Muscle of back (tissue), 13 donors: ENCODE measurements around the gene SGCG. TPM values are rescaled to one million over a fixed set of nuclear protein-coding genes. Genes with fewer than 3 reads are reported as not detected.
"Not testable (repeated sequence)": the region's sequence is repeated elsewhere in the genome, so short reads cannot be mapped to it uniquely, and the experiment has no call there.

Experiments
- DNase-seq, 3 donors: peaks; one replicate each; pipeline versions ENCODE4 v3.0.0 to v3.0.0-alpha.2; 2013
- long read RNA-seq, 9 donors: transcript quantifications; one replicate each; lab custom pipeline, GENCODE V29; 2026
- polyA plus RNA-seq, 10 donors: library from polyadenylated mRNA; unstranded; fragments of 120-200 nt; gene quantifications; one replicate each; pipeline ENCODE4 v1.2.1, GENCODE V29; 2013; ENCODE audit not compliant: insufficient read length in 10 of 10

The SGCG gene
- polyA plus RNA-seq, result 10 to 100 TPM; 40.4 to 74.8 (median 58.9) TPM
- long read RNA-seq, donor 1, transcript SGCG-201 (8 exons, 1,624 nt), result major isoform, 21 of 21 reads
- long read RNA-seq, donor 1, partial matches to known transcripts, result 0 of 21 reads
- long read RNA-seq, donor 1, other reads (novel, unspliced or antisense), result 0 of 21 reads
- long read RNA-seq, donor 2, transcript SGCG-201 (8 exons, 1,624 nt), result major isoform, 15 of 24 reads
- long read RNA-seq, donor 2, partial matches to known transcripts, result 9 of 24 reads
- long read RNA-seq, donor 2, other reads (novel, unspliced or antisense), result 0 of 24 reads
- long read RNA-seq, donor 3, result 0 reads
- long read RNA-seq, donor 4, transcript SGCG-201 (8 exons, 1,624 nt), result major isoform, 11 of 11 reads
- long read RNA-seq, donor 4, partial matches to known transcripts, result 0 of 11 reads
- long read RNA-seq, donor 4, other reads (novel, unspliced or antisense), result 0 of 11 reads
- long read RNA-seq, donor 5, transcript SGCG-201 (8 exons, 1,624 nt), result major isoform, 20 of 20 reads
- long read RNA-seq, donor 5, partial matches to known transcripts, result 0 of 20 reads
- long read RNA-seq, donor 5, other reads (novel, unspliced or antisense), result 0 of 20 reads
- long read RNA-seq, donor 6, transcript SGCG-201 (8 exons, 1,624 nt), result major isoform, 32 of 42 reads
- long read RNA-seq, donor 6, partial matches to known transcripts, result 10 of 42 reads
- long read RNA-seq, donor 6, other reads (novel, unspliced or antisense), result 0 of 42 reads
- long read RNA-seq, donor 7, transcript SGCG-201 (8 exons, 1,624 nt), result major isoform, 8 of 8 reads
- long read RNA-seq, donor 7, partial matches to known transcripts, result 0 of 8 reads
- long read RNA-seq, donor 7, other reads (novel, unspliced or antisense), result 0 of 8 reads
- long read RNA-seq, donor 8, transcript SGCG-201 (8 exons, 1,624 nt), result major isoform, 11 of 16 reads
- long read RNA-seq, donor 8, partial matches to known transcripts, result 5 of 16 reads
- long read RNA-seq, donor 8, other reads (novel, unspliced or antisense), result 0 of 16 reads
- long read RNA-seq, donor 9, partial matches to known transcripts, result 0 of 2 reads
- long read RNA-seq, donor 9, other reads (novel, unspliced or antisense), result 0 of 2 reads

GRCh38 chr13:23180711-23181110 is at the start of gene SGCG:
SGCG (plus strand) TSS chr13:23180979; CDS start chr13:23203695, 22,716 bp downstream.
- peak; percentile 32 to 57 (median 41) for DNase-seq

GRCh38 chr13:23134542-23134941 is 46.2 kb upstream of the SGCG start:
- no peak for DNase-seq

- DNase-seq, result no peak
Measured at GRCh38 chr13:23140492-23140891, 40.3 kb upstream of the SGCG start.

GRCh38 chr13:23141964-23142363 is 38.8 kb upstream of the SGCG start:
- no peak for DNase-seq

GRCh38 chr13:23142607-23143006 is 38.2 kb upstream of the SGCG start:
- not testable (repeated sequence) for DNase-seq

- no peak for DNase-seq
Measured at GRCh38 chr13:23144431-23144830, 36.3 kb upstream of the SGCG start.

- no peak for DNase-seq
Measured at GRCh38 chr13:23146006-23146405, 34.8 kb upstream of the SGCG start.

GRCh38 chr13:23146811-23147625 is 33.8 kb upstream of the SGCG start:
- DNase-seq, result peak in 2 of 3 donors; percentile 29 to 42

GRCh38 chr13:23147827-23148226 is 33.0 kb upstream of the SGCG start:
- DNase-seq, result no peak

GRCh38 chr13:23157781-23158180 is 23.0 kb upstream of the SGCG start:
- no peak for DNase-seq

- DNase-seq, result peak in 2 of 3 donors; percentile 44 to 68
Measured at GRCh38 chr13:23159205-23159759, 21.5 kb upstream of the SGCG start.

GRCh38 chr13:23159760-23160637 is 20.8 kb upstream of the SGCG start:
- peak in 1 of 3 donors; percentile 66 for DNase-seq

GRCh38 chr13:23160638-23161480 is 19.9 kb upstream of the SGCG start:
- DNase-seq, result peak in 1 of 3 donors; percentile 37

GRCh38 chr13:23161481-23161825 is 19.3 kb upstream of the SGCG start:
- no peak for DNase-seq

GRCh38 chr13:23175920-23176319 is 4.9 kb upstream of the SGCG start:
- no peak for DNase-seq

GRCh38 chr13:23182142-23182541 is 1.4 kb downstream of the SGCG start:
- DNase-seq, result no peak

- no peak for DNase-seq
Measured at GRCh38 chr13:23183292-23183691, 2.5 kb downstream of the SGCG start.

GRCh38 chr13:23185542-23185941 is 4.8 kb downstream of the SGCG start:
- no peak for DNase-seq

GRCh38 chr13:23201870-23202269 is 21.1 kb downstream of the SGCG start:
- DNase-seq, result no peak
